Esophagus muscularis mucosa (tissue), 4 donors: ENCODE data around the gene LIMS1.

Experiments
- EP300 ChIP-seq: sonication (generic); formaldehyde crosslinking; IDR thresholded peaks from one replicate; pipeline ENCODE4 v1.6.1; 2017; ENCODE audit warnings: antibody characterized with exemption
- POLR2AphosphoS5 ChIP-seq, 2 donors: sonication (generic); formaldehyde crosslinking; IDR thresholded peaks; one replicate each; pipeline ENCODE4 v1.6.1; 2017; ENCODE audit warnings: antibody characterized with exemption in 2 of 2
- TF ChIP-seq, protein P1 (sequence below), 3 experiments: fragments of 200-600 bp in 2 of 3; fragments of 450-650 bp in 1 of 3; sonication (generic) in 2 of 3; IDR thresholded peaks; one replicate each; pipeline ENCODE4 v1.5.1; 2017 to 2019; ENCODE audit warnings: antibody characterized with exemption in 3 of 3, mild to moderate bottlenecking in 2 of 3, moderate library complexity in 1 of 3

DNA sequence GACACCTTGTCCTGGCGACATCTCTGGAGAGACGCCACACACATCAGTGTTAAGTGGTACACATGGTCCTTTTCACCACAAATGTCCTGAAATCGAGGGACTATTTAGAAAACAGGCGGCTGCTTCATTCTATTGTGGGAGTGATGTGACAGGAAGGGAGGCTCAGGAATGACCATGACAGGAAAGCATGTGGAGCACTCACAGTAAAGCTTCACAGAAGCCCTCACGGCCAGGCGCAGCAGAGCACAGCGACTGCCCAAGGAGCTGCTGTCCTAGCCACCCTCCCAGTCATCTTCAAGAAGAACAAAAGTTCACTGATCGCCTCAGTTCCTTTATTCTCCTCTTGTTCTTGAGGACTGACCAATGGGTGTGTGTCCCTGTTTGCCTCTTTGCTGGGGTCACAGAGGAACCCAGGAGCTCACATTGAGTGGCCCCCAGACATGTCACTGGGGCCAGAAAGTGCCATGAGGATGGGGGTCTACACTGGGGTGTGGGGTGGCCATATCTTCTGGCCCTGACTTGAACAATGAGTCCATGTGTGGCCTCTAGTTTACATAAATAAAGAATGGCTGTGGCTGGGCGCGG is 100.4 kb downstream of the LIMS1 start:
- TF ChIP-seq EP300 (no peak), POLR2AphosphoS5 (IDR thresholded peaks at IDR 0.05) (no peak)
- TF ChIP-seq, protein P1, sequence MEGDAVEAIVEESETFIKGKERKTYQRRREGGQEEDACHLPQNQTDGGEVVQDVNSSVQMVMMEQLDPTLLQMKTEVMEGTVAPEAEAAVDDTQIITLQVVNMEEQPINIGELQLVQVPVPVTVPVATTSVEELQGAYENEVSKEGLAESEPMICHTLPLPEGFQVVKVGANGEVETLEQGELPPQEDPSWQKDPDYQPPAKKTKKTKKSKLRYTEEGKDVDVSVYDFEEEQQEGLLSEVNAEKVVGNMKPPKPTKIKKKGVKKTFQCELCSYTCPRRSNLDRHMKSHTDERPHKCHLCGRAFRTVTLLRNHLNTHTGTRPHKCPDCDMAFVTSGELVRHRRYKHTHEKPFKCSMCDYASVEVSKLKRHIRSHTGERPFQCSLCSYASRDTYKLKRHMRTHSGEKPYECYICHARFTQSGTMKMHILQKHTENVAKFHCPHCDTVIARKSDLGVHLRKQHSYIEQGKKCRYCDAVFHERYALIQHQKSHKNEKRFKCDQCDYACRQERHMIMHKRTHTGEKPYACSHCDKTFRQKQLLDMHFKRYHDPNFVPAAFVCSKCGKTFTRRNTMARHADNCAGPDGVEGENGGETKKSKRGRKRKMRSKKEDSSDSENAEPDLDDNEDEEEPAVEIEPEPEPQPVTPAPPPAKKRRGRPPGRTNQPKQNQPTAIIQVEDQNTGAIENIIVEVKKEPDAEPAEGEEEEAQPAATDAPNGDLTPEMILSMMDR (IDR thresholded peaks at IDR 0.05): no peak
